GM13977 (cell line): Measurements from ENCODE around the gene GOLGA8B.
"Not testable (repeated sequence)": the region's sequence is repeated elsewhere in the genome, so short reads cannot be mapped to it uniquely, and the experiment has no call there.

ENCODE experiments used
- DNase-seq: peaks from one replicate; pipeline ENCODE4 v3.0.0; 2012; ENCODE audit warnings: low spot score
- in situ Hi-C: fragments of 300-500 bp; cut with MboI; formaldehyde crosslinking; loops from one replicate; pipeline ENCODE4 v1.12.0; 2022; ENCODE audit warnings: low sequenced_read_pairs, low pct_unique_long_range_greater_than_20kb, mixed read lengths, inconsistent platforms; ENCODE audit not compliant: unreplicated experiment
- TF ChIP-seq, protein P1 (sequence below): IDR thresholded peaks from 2 replicates; pipeline ENCODE4 v1.5.1; 2012; ENCODE audit warnings: mild to moderate bottlenecking, control low read depth; ENCODE audit not compliant: insufficient read depth; ENCODE audit errors: extremely low read depth, missing control alignments

Gene GOLGA8B, protein sequence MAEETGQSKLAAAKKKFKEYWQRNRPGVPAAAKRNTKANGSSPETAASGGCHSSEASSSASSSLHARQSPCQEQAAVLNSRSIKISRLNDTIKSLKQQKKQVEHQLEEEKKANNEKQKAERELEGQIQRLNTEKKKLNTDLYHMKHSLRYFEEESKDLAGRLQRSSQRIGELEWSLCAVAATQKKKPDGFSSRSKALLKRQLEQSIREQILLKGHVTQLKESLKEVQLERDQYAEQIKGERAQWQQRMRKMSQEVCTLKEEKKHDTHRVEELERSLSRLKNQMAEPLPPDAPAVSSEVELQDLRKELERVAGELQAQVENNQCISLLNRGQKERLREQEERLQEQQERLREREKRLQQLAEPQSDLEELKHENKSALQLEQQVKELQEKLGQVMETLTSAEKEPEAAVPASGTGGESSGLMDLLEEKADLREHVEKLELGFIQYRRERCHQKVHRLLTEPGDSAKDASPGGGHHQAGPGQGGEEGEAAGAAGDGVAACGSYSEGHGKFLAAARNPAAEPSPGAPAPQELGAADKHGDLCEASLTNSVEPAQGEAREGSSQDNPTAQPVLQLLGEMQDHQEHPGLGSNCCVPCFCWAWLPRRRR

DNA sequence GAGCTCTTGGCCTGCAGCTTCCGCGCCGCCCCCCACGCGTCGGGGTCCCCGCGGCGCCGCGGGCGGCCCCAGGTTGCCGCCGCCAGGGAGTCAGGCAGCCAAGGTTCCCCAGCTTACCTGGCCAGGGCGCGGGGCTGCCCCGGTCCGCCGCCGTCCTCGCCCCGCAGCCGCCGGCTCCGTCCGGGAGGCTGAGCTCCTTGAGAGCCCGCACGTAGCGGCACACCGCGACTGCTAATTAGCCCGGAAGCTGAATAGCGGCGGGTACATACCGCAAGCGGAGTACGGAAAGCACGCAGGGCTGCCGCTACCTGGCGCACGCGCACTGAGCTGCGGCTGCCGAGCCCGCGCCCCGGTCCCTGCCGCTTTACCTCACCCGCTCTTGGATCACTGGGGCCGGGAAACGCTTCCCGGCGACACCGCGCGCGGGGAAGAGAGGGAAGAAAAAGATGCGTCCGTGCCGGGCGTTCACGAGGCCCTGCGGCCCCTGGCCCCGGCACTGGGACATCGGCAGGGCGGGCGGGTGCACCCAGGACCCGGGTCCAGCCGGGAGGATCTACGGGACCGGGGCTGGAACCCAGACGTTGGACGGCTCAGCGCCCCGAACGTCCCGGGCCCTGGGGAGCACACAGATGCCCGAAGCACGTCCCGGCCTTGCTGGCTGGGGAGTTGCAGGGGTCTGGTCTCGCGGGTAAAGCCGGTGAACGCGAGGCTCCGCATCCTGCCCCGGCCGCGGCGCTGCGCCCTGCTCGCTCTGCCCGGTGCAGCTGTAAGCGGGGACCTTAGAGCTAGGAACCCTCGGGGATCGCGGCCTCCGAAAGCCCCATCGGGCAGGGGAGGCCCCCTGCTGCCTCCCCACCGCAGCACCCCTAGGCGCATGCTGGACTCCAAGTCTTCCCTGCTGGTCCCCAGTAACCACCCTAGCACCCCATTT is at the start of gene GOLGA8B:
Gene GOLGA8B, minus strand, starts transcription at position 253 of the 931 bp plus-strand sequence. CDS start 47,739 bp downstream, outside the sequence.
- in situ Hi-C loops = loop anchor here (25.0 kb wide), 4 partner anchors 121 to 496 kb away; partner anchors contain the start of genes EMC4 and LPCAT4
- peak; percentile 94 for DNase-seq
- TF ChIP-seq, protein P1, sequence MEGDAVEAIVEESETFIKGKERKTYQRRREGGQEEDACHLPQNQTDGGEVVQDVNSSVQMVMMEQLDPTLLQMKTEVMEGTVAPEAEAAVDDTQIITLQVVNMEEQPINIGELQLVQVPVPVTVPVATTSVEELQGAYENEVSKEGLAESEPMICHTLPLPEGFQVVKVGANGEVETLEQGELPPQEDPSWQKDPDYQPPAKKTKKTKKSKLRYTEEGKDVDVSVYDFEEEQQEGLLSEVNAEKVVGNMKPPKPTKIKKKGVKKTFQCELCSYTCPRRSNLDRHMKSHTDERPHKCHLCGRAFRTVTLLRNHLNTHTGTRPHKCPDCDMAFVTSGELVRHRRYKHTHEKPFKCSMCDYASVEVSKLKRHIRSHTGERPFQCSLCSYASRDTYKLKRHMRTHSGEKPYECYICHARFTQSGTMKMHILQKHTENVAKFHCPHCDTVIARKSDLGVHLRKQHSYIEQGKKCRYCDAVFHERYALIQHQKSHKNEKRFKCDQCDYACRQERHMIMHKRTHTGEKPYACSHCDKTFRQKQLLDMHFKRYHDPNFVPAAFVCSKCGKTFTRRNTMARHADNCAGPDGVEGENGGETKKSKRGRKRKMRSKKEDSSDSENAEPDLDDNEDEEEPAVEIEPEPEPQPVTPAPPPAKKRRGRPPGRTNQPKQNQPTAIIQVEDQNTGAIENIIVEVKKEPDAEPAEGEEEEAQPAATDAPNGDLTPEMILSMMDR = peak; percentile 8

DNA sequence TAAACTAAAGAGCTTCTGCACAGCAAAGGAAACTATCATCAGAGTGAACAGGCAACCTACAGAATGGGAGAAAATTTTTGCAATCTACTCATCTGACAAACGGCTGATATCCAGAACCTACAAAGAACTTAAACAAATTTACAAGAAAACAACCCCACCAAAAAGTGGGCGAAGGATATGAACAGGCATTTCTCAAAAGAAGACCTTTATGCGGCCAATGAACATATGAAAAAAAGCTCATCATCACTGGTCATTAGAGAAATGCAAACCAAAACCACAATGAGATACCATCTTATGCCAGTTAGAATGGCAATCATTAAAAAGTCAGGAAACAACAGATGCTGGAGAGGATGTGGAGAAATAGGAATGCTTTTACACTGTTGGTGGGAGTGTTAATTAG is 49.7 kb upstream of the GOLGA8B start:
- in situ Hi-C loops, DNase-seq: not testable (repeated sequence)

DNA sequence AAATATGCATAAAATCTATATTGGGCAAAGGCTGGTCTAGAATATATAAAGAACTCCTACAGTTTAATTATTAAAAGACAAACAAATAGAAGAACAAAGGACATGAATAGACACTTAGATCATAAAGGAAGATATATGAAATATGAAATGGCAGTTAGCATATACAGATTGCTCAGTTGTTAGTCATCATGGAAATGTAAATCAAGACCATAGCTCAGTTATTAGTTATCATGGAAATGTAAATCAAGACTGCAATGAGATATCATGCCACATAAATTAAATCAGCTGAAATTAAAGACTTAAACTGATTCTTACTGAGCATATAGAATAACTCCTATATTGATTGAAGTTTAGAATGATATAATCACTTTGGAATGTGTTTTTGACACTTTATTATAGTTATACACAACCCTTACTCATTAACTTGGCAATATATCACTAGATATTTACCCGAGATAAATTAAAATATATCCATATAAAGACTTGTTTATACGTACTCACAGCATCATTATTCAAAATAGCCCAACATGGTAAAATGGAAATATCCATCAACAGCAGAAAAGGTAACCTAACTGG is 45.2 kb upstream of the GOLGA8B start:
- in situ Hi-C loops = no loop called here
- TF ChIP-seq, protein P1 = no peak

DNA sequence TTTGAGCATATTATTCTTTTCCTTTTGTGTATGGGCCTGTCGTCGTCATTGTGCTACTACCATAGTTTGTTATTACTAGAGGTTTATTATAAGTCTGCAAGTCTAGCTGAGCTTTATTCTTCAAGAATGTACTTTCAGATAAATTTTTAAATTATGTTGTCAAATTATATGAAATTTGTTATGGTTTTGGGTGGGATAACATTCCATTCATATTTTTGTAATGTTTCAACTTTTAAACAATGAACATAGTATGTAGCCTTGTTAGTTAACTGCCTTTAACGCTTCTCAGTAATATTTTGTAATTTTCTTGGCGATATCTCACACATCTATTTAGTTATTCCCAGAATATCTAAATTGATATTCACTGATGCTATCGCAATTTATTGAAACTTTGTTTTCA is 41.6 kb upstream of the GOLGA8B start:
- TF ChIP-seq, protein P1 = no peak
- in situ Hi-C loops = no loop called here
- DNase-seq = no peak

More for the DNA sequence above, 45.2 kb upstream of the GOLGA8B start:
- no peak for DNase-seq

DNA sequence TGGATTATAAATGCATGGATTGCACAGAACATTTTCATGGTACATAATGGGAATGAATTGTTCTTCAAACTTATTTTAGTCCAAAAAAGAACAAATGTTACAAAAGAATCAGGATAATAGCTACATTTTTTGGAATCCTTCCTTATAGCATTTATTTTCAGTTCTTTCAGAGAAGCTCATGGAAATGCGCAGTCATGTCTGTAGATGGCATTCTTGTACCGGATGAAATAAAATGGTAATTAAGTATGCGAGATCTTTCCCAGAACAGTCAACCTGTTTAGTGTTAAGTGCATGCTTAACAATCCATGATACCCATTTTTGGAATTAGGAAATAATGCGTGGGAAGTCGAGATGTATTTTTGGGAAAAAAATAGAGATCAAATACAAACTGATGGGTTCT is 38.2 kb upstream of the GOLGA8B start:
- in situ Hi-C loops = loop anchor here (25.0 kb wide), 1 partner anchor 291 kb away; no protein-coding TSS in a partner anchor
- TF ChIP-seq, protein P1 = peak; percentile 40
- DNase-seq = no peak

DNA sequence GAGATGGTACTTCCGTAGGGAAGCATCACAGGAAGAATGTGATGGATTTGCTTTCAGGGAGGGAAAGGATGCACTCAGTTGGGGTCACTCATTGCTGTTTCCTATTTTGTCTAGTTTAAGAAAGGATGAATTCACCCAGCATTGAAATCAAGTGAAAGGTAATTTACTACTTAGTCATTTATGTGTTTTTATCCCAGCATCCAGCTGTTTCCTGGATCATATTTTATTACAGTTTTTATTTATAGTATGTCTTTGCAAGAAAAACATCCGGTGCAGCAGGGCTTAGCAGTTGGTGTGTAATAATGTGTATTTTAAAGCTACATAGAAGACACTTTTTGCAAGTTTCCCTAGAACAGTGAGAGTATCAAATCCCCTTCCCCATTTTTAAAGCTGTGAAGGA is 37.4 kb upstream of the GOLGA8B start:
- TF ChIP-seq, protein P1 = no peak
- DNase-seq = no peak
- in situ Hi-C loops = loop anchor here (25.0 kb wide), 1 partner anchor 291 kb away; no protein-coding TSS in a partner anchor
